Ishikawa (cell line): ENCODE results near the gene SLC26A2.

Experiments
- CREB1 ChIP-seq: IDR thresholded peaks from 2 replicates; pipeline ENCODE4 v1.6.1; 2012; ENCODE audit warnings: low read depth
- EGR1 ChIP-seq: IDR thresholded peaks from 2 replicates; pipeline ENCODE4 v1.6.1; 2012
- RAD21 ChIP-seq: IDR thresholded peaks from 2 replicates; pipeline ENCODE4 v1.6.1; 2012; ENCODE audit warnings: low read depth
- TAF1 ChIP-seq: IDR thresholded peaks from 2 replicates; pipeline ENCODE4 v1.6.1; 2012; ENCODE audit warnings: low read depth, mild to moderate bottlenecking
- TEAD4 ChIP-seq: IDR thresholded peaks from 2 replicates; pipeline ENCODE4 v1.6.1; 2012
- YY1 ChIP-seq: IDR thresholded peaks from 2 replicates; pipeline ENCODE4 v1.6.1; 2012; ENCODE audit warnings: low read depth
- TF ChIP-seq, protein P1 (sequence below): IDR thresholded peaks from 2 replicates; pipeline ENCODE4 v1.6.1; 2012

DNA sequence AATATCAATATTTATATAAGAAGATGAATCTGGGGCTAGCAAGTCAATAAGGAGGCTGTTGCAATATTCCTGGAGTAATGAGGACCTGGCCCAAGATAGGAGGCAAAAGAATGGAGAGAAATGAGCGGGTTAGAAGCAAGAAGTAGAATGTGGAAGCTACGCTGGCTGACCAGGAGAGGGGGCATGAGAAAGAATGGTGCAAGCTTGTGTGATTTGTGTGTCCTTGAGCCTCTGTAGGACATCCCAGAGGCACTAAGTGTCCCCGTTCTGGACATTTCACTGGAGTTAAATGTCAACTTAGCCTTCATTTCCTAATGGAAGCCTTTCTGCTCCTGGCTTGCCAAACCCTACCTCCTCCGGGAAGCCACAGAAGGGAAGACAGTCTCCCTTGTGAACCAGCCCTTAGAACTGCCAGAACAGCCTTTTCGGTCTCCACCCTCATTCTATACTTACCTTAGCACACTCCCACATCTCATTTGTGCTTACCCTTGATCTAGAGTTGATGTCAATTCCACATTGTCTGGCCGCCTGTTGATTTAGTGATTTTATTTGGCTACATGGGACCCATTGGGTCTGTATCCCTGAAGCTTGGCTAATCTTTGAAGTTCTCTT is 9.3 kb upstream of the SLC26A2 start:
- TF ChIP-seq RAD21: no peak
- no peak for TF ChIP-seq EGR1
- TF ChIP-seq YY1: no peak
- no peak for TF ChIP-seq TAF1
- TF ChIP-seq TEAD4: no peak
- TF ChIP-seq CREB1: no peak
- TF ChIP-seq, protein P1, sequence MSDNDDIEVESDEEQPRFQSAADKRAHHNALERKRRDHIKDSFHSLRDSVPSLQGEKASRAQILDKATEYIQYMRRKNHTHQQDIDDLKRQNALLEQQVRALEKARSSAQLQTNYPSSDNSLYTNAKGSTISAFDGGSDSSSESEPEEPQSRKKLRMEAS: no peak
